SK-N-SH treated with all-trans-retinoic acid at 6 μM for 48 hours (cell line): ENCODE results near the gene AKT2.

Experiments used
- ATAC-seq: fragments of 200-7000 bp; cut with Tn5 transposase; 3 replicates; pipeline ENCODE4 v1.9.1; 2020; ENCODE audit warnings: mild to moderate bottlenecking, moderate library complexity
- ARNTL ChIP-seq: fragments of 450-650 bp; formaldehyde crosslinking; IDR thresholded peaks from 2 replicates; pipeline ENCODE4 v1.5.0; 2020; ENCODE audit warnings: low read depth, mild to moderate bottlenecking, moderate library complexity, borderline replicate concordance
- BACH2 ChIP-seq: fragments of 250-450 bp; sonication (Bioruptor Pico); IDR thresholded peaks from 2 replicates; pipeline ENCODE4 v1.9.0; 2021; ENCODE audit warnings: mild to moderate bottlenecking, borderline replicate concordance
- CREB5 ChIP-seq: fragments of 250-450 bp; sonication (Bioruptor Pico); IDR thresholded peaks from 2 replicates; pipeline ENCODE4 v1.5.1; 2020; ENCODE audit warnings: low read depth, mild to moderate bottlenecking, moderate library complexity
- CSDC2 ChIP-seq: fragments of 250-450 bp; sonication (Bioruptor Pico); IDR thresholded peaks from 2 replicates; pipeline ENCODE4 v1.5.0; 2020; ENCODE audit warnings: mild to moderate bottlenecking, moderate library complexity
- CSRNP3 ChIP-seq: fragments of 250-450 bp; sonication (Bioruptor Pico); IDR thresholded peaks from 2 replicates; pipeline ENCODE4 v1.5.1; 2021; ENCODE audit warnings: mild to moderate bottlenecking, moderate library complexity
- ESRRG ChIP-seq: fragments of 250-450 bp; sonication (Bioruptor Pico); IDR thresholded peaks from 2 replicates; pipeline ENCODE4 v1.6.1; 2021; ENCODE audit warnings: mild to moderate bottlenecking
- GLIS3 ChIP-seq: fragments of 250-450 bp; sonication (Bioruptor Pico); IDR thresholded peaks from 2 replicates; pipeline ENCODE4 v1.5.0; 2020; ENCODE audit warnings: mild to moderate bottlenecking, moderate library complexity
- ISL1 ChIP-seq: fragments of 250-450 bp; sonication (Bioruptor Pico); IDR thresholded peaks from 2 replicates; pipeline ENCODE4 v2.1.2; 2022; ENCODE audit warnings: mild to moderate bottlenecking, moderate library complexity
- OSR1 ChIP-seq: fragments of 250-450 bp; sonication (Bioruptor Pico); IDR thresholded peaks from 2 replicates; pipeline ENCODE4 v1.8.0; 2022; ENCODE audit warnings: moderate library complexity, mild to moderate bottlenecking, inconsistent platforms
- PPARA ChIP-seq: fragments of 250-450 bp; sonication (Bioruptor Pico); IDR thresholded peaks from 2 replicates; pipeline ENCODE4 v1.5.0; 2020; ENCODE audit warnings: mild to moderate bottlenecking, borderline replicate concordance
- RARB ChIP-seq: fragments of 250-450 bp; sonication (Bioruptor Pico); IDR thresholded peaks from 2 replicates; pipeline ENCODE4 v1.8.0; 2021; ENCODE audit warnings: mild to moderate bottlenecking, moderate library complexity
- SNAI2 ChIP-seq: fragments of 250-450 bp; sonication (Bioruptor Pico); IDR thresholded peaks from 2 replicates; pipeline ENCODE4 v1.5.0; 2020; ENCODE audit warnings: mild to moderate bottlenecking, moderate library complexity
- TCF4 ChIP-seq: fragments of 250-450 bp; sonication (Bioruptor Pico); IDR thresholded peaks from 2 replicates; pipeline ENCODE4 v1.8.0; 2021; ENCODE audit warnings: mild to moderate bottlenecking, moderate library complexity, borderline replicate concordance
- TOX ChIP-seq: fragments of 250-450 bp; sonication (Bioruptor Pico); IDR thresholded peaks from 2 replicates; pipeline ENCODE4 v1.8.0; 2021; ENCODE audit warnings: mild to moderate bottlenecking, moderate library complexity, borderline replicate concordance
- ZC3H10 ChIP-seq: fragments of 250-450 bp; sonication (Bioruptor Pico); IDR thresholded peaks from 2 replicates; pipeline ENCODE4 v1.5.1; 2021; ENCODE audit warnings: mild to moderate bottlenecking, moderate library complexity
- ZFP3 ChIP-seq: fragments of 250-450 bp; sonication (Bioruptor Pico); IDR thresholded peaks from 2 replicates; pipeline ENCODE4 v1.5.0; 2020; ENCODE audit warnings: mild to moderate bottlenecking, moderate library complexity
- ZFP30 ChIP-seq: fragments of 450-650 bp; formaldehyde crosslinking; IDR thresholded peaks from 2 replicates; pipeline ENCODE4 v1.5.0; 2022; ENCODE audit warnings: mild to moderate bottlenecking, moderate library complexity
- ZNF565 ChIP-seq: fragments of 450-650 bp; formaldehyde crosslinking; conservative IDR thresholded peaks from 2 replicates; pipeline ENCODE4 v1.5.0; 2020; ENCODE audit warnings: low read depth, mild to moderate bottlenecking, moderate library complexity
- ZNF70 ChIP-seq: fragments of 450-650 bp; formaldehyde crosslinking; IDR thresholded peaks from 2 replicates; pipeline ENCODE4 v1.5.0; 2020; ENCODE audit warnings: mild to moderate bottlenecking, moderate library complexity
- ZNF8 ChIP-seq: fragments of 450-650 bp; formaldehyde crosslinking; IDR thresholded peaks from 2 replicates; pipeline ENCODE4 v1.5.0; 2020; ENCODE audit warnings: mild to moderate bottlenecking, moderate library complexity
- TF ChIP-seq, protein P1 (sequence below): fragments of 250-450 bp; sonication (Bioruptor Pico); IDR thresholded peaks from 2 replicates; pipeline ENCODE4 v1.8.0; 2020; ENCODE audit warnings: mild to moderate bottlenecking, moderate library complexity, borderline replicate concordance
- TF ChIP-seq, protein P2 (sequence below): fragments of 250-450 bp; sonication (Bioruptor Pico); IDR thresholded peaks from 2 replicates; pipeline ENCODE4 v1.5.0; 2020; ENCODE audit warnings: mild to moderate bottlenecking, moderate library complexity

AKT2 gene

GRCh38 chr19:40236366-40236765, 48.8 kb downstream of the AKT2 start:
- no peak for ATAC-seq
- TF ChIP-seq OSR1 (CRISPR knock-in tag) = no peak
- TF ChIP-seq CSDC2 = no peak
- TF ChIP-seq PPARA (CRISPR knock-in tag) = no peak
- no peak for TF ChIP-seq ARNTL
- no peak for TF ChIP-seq ZNF8 (CRISPR knock-in tag)
- no peak for TF ChIP-seq TOX

DNA sequence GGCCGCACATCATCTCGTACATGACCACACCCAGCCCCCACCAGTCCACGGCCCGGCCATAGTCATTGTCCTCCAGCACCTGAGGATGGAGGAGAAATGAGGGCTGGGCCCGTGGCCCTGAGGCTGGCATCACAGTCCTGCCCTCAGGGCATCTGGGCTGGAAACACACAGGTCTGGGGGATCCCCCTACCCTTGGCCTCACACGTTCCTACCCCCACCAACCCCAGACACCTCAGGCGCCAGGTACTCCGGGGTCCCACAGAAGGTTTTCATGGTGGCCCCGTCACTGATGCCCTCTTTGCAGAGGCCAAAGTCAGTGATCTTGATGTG, 49.2 kb downstream of the AKT2 start:
- no peak for ATAC-seq
- TF ChIP-seq RARB (CRISPR knock-in tag) (no peak), ZNF8 (CRISPR knock-in tag) (no peak), ISL1 (no peak), OSR1 (CRISPR knock-in tag) (no peak), GLIS3 (CRISPR knock-in tag) (no peak), ARNTL (no peak), BACH2 (CRISPR knock-in tag) (no peak), PPARA (CRISPR knock-in tag) (no peak), ZNF70 (CRISPR knock-in tag) (no peak), ZC3H10 (CRISPR knock-in tag) (no peak)

GRCh38 chr19:40235238-40236025, 49.7 kb downstream of the AKT2 start:
- TF ChIP-seq ESRRG (no peak), ZNF565 (CRISPR knock-in tag) (no peak), CSDC2 (no peak), ZC3H10 (CRISPR knock-in tag) (no peak), SNAI2 (CRISPR knock-in tag) (no peak), GLIS3 (CRISPR knock-in tag) (no peak), BACH2 (CRISPR knock-in tag) (no peak), ZFP30 (CRISPR knock-in tag) (no peak), TCF4 (no peak), CREB5 (CRISPR knock-in tag) (no peak), ZNF8 (CRISPR knock-in tag) (no peak), ZNF70 (CRISPR knock-in tag) (no peak), TOX (no peak), CSRNP3 (CRISPR knock-in tag) (no peak)
- TF ChIP-seq, protein P1, sequence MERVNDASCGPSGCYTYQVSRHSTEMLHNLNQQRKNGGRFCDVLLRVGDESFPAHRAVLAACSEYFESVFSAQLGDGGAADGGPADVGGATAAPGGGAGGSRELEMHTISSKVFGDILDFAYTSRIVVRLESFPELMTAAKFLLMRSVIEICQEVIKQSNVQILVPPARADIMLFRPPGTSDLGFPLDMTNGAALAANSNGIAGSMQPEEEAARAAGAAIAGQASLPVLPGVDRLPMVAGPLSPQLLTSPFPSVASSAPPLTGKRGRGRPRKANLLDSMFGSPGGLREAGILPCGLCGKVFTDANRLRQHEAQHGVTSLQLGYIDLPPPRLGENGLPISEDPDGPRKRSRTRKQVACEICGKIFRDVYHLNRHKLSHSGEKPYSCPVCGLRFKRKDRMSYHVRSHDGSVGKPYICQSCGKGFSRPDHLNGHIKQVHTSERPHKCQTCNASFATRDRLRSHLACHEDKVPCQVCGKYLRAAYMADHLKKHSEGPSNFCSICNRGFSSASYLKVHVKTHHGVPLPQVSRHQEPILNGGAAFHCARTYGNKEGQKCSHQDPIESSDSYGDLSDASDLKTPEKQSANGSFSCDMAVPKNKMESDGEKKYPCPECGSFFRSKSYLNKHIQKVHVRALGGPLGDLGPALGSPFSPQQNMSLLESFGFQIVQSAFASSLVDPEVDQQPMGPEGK (CRISPR knock-in tag) = no peak
- peak; percentile 22; the same call in 1 of the 3 replicates for ATAC-seq

DNA sequence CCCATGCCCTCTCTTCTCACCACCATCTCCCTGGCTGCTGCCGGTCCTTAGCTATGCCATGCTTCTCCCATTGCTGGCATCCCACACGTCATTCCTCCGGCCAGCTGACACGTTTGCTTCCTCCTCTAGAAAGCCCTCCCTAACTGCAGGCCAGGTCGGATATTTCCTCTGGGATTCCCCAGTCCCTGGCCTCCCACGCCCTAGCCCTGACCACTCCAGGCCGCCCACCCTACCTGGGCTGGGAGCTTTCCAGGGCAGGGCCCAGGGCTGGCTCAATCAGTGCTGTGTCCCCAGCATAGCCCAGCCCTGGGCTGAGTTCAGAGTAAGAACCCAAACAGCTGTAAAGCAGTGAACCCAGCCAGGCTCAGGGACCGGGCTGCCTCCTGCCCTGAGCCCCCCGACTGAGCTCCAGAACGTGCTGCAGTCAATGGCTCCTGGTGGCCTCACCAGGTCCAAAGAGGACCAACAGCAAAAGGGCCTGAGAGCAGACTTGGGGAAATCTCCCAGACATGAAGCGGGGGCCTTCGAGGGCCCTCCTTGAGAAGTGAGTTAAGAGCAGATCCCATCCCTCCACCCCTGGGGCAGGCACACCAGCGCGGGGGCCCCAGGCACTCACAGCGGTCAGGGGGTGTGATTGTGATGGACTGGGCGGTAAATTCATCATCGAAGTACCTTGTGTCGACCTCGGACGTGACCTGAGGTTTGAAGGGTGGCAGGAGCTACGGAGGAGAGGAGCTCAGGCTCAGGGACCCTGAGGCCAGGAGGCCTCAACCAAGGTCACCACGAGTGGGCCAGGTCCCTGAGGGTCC, 50.5 kb downstream of the AKT2 start:
- TF ChIP-seq GLIS3 (CRISPR knock-in tag) = no peak
- TF ChIP-seq CSDC2 = no peak
- TF ChIP-seq ESRRG = no peak
- TF ChIP-seq TOX = no peak
- TF ChIP-seq TCF4 = no peak
- TF ChIP-seq RARB (CRISPR knock-in tag) = no peak
- no peak for TF ChIP-seq PPARA (CRISPR knock-in tag)
- no peak for TF ChIP-seq ZC3H10 (CRISPR knock-in tag)
- no peak for TF ChIP-seq ISL1
- ATAC-seq = no peak

DNA sequence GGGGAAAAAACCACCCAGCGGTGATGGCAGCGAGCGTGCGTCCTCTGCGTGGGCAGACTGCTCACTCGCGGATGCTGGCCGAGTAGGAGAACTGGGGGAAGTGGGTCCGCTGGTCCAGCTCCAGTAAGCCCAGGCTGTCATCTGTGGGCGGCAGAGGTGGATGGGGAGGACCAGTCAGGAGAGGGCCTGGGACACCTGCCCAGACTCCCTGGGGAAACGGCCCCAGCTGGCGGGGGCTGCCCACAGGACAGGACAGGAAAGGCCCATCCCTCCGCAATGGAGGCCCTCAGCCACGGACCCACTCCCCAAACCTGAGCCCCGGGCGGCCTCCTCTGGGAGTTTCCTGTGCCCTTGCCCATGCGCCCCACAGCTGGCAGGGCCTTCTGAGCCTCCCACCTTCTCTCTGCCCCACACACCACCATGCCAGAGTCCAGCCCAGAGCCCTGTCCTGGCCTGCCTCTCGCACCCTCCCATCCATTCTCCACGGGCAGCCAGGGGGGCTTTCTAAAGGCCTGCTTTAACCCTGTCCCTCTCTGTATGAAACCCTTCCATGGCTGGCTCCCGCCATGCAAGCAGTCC, 51.2 kb downstream of the AKT2 start:
- ATAC-seq = no peak
- TF ChIP-seq ZC3H10 (CRISPR knock-in tag) = no peak
- no peak for TF ChIP-seq ZFP3 (CRISPR knock-in tag)
- TF ChIP-seq CSRNP3 (CRISPR knock-in tag) = no peak
- TF ChIP-seq ZNF70 (CRISPR knock-in tag) = no peak
- no peak for TF ChIP-seq TCF4
- no peak for TF ChIP-seq OSR1 (CRISPR knock-in tag)
- no peak for TF ChIP-seq GLIS3 (CRISPR knock-in tag)
- no peak for TF ChIP-seq ARNTL
- TF ChIP-seq ISL1 = no peak
- TF ChIP-seq TOX = no peak
- TF ChIP-seq, protein P2, sequence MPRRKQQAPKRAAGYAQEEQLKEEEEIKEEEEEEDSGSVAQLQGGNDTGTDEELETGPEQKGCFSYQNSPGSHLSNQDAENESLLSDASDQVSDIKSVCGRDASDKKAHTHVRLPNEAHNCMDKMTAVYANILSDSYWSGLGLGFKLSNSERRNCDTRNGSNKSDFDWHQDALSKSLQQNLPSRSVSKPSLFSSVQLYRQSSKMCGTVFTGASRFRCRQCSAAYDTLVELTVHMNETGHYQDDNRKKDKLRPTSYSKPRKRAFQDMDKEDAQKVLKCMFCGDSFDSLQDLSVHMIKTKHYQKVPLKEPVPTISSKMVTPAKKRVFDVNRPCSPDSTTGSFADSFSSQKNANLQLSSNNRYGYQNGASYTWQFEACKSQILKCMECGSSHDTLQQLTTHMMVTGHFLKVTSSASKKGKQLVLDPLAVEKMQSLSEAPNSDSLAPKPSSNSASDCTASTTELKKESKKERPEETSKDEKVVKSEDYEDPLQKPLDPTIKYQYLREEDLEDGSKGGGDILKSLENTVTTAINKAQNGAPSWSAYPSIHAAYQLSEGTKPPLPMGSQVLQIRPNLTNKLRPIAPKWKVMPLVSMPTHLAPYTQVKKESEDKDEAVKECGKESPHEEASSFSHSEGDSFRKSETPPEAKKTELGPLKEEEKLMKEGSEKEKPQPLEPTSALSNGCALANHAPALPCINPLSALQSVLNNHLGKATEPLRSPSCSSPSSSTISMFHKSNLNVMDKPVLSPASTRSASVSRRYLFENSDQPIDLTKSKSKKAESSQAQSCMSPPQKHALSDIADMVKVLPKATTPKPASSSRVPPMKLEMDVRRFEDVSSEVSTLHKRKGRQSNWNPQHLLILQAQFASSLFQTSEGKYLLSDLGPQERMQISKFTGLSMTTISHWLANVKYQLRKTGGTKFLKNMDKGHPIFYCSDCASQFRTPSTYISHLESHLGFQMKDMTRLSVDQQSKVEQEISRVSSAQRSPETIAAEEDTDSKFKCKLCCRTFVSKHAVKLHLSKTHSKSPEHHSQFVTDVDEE = no peak
- TF ChIP-seq ZNF565 (CRISPR knock-in tag) = no peak
- TF ChIP-seq ZFP30 (CRISPR knock-in tag) = no peak
- TF ChIP-seq ZNF8 (CRISPR knock-in tag) = no peak
- no peak for TF ChIP-seq ESRRG
- TF ChIP-seq CSDC2 = no peak
